Measurements from ENCODE around the gene CDK2. TPM values are rescaled to one million over a fixed set of nuclear protein-coding genes. Genes with fewer than 3 reads are reported as not detected.
"Not testable (repeated sequence)": the region's sequence is repeated elsewhere in the genome, so short reads cannot be mapped to it uniquely, and the experiment has no call there.

Gene CDK2
- total RNA-seq, 2 experiments from 2014 or later: 86.7 to 90.1 TPM

GRCh38 chr12:56001487-56002100 lies 35.0 kb downstream of the CDK2 start:
- Mint-ChIP-seq H3K4me3 (no peak overlapping the region), H3K4me1 (ENCODE audit: low read depth) (peaks cover 18% of the 10 kb centered on the region), H3K36me3 (ENCODE audit: low read depth) (peaks cover 4% of the 10 kb centered on the region), H3K27me3 (peaks cover 10% of the 10 kb centered on the region), H3K27ac (no peak overlapping the region), H3K9me3 (no peaks in the 10 kb centered on the region)
- POLR2A ChIA-PET: interaction anchor here (0.7 kb wide), 1 partner anchor 104 kb away, joined by 3 read pairs; no protein-coding TSS in a partner anchor
- no peak for TF ChIP-seq CTCF (IDR thresholded peaks at IDR 0.05)
- DNase-seq (no peak), ATAC-seq (no peak)
- intact Hi-C loops (cut with micrococcal nuclease): no loop called here
- CTCF ChIA-PET: no interaction called here

GRCh38 chr12:56003376-56003775 lies 36.7 kb downstream of the CDK2 start:
- H3K36me3 Mint-ChIP-seq (ENCODE audit: low read depth); H3K9me3 Mint-ChIP-seq; DNase-seq; intact Hi-C loops (cut with micrococcal nuclease); H3K4me3 Mint-ChIP-seq; POLR2A ChIA-PET; ATAC-seq; H3K27ac Mint-ChIP-seq; H3K27me3 Mint-ChIP-seq: not testable (repeated sequence)
- peaks cover 19% of the 10 kb centered on the region for H3K4me1 Mint-ChIP-seq (ENCODE audit: low read depth)
- CTCF ChIA-PET: interaction anchor here (1.1 kb wide), 1 partner anchor 26 kb away, joined by 4 read pairs; no protein-coding TSS in a partner anchor

GRCh38 chr12:56004211-56004610 lies 37.6 kb downstream of the CDK2 start:
- TF ChIP-seq CTCF (IDR thresholded peaks at IDR 0.05): no peak
- Mint-ChIP-seq H3K9me3 (no peaks in the 10 kb centered on the region), H3K4me3 (no peak overlapping the region), H3K36me3 (ENCODE audit: low read depth) (peaks cover 3% of the 10 kb centered on the region), H3K4me1 (ENCODE audit: low read depth) (peaks cover 21% of the 10 kb centered on the region), H3K27ac (no peak overlapping the region), H3K27me3 (no peaks in the 10 kb centered on the region)
- DNase-seq (no peak), ATAC-seq (no peak)
- intact Hi-C loops (cut with micrococcal nuclease): no loop called here
- ChIA-PET CTCF (interaction anchor here (1.1 to 11.7 kb wide), 2 partner anchors 7 to 25 kb away, joined by 4 to 81 read pairs; partner anchors contain the start of gene SUOX), POLR2A (no interaction called here)

GRCh38 chr12:56007564-56008559 lies 41.2 kb downstream of the CDK2 start:
- Mint-ChIP-seq H3K27ac (peak overlapping the region; percentile 89), H3K36me3 (ENCODE audit: low read depth) (no peaks in the 10 kb centered on the region), H3K4me1 (ENCODE audit: low read depth) (peaks cover 41% of the 10 kb centered on the region), H3K27me3 (no peaks in the 10 kb centered on the region), H3K4me3 (peak overlapping the region; percentile 85), H3K9me3 (no peaks in the 10 kb centered on the region)
- intact Hi-C loops (cut with micrococcal nuclease): no loop called here
- POLR2A ChIA-PET: interaction anchor here (0.7 to 1.8 kb wide), 4 partner anchors 11 to 32 kb away, joined by 3 to 13 read pairs (median 4); partner anchors contain the start of gene SUOX
- no peak for TF ChIP-seq CTCF (IDR thresholded peaks at IDR 0.05)
- peak; percentile 68 for DNase-seq
- peak; percentile 84 for ATAC-seq
- CTCF ChIA-PET: interaction anchor here (1.0 to 11.7 kb wide), 5 partner anchors 10 to 269 kb away, joined by 3 to 81 read pairs (median 6); partner anchors contain the start of gene SUOX

- H3K9me3 Mint-ChIP-seq: no peaks in the 10 kb centered on the region
- intact Hi-C loops (cut with micrococcal nuclease): no loop called here
- CTCF ChIA-PET: interaction anchor here (0.9 to 11.7 kb wide), 5 partner anchors 9 to 271 kb away, joined by 3 to 81 read pairs (median 3); partner anchors contain the start of gene SUOX
- no peak overlapping the region for H3K4me3 Mint-ChIP-seq
- no peaks in the 10 kb centered on the region for H3K36me3 Mint-ChIP-seq (ENCODE audit: low read depth)
- H3K27ac Mint-ChIP-seq: no peak overlapping the region
- H3K27me3 Mint-ChIP-seq: no peaks in the 10 kb centered on the region
- TF ChIP-seq CTCF (IDR thresholded peaks at IDR 0.05): no peak
- POLR2A ChIA-PET: interaction anchor here (1.6 to 3.1 kb wide), 2 partner anchors 8 to 11 kb away, joined by 4 to 15 read pairs; partner anchors contain the start of gene IKZF4
- no peak for ATAC-seq
- DNase-seq: no peak
- H3K4me1 Mint-ChIP-seq (ENCODE audit: low read depth): peaks cover 45% of the 10 kb centered on the region
Observed at GRCh38 chr12:56010111-56010570, 43.5 kb downstream of the CDK2 start.

Measured in activated CD8-positive, alpha-beta T cell treated with anti-CD3 and anti-CD28 coated beads for 36 hours (primary cell).